Common myeloid progenitor, CD34-positive (primary cell): ENCODE results near the gene PKDCC.

Experiments used
- CTCF ChIA-PET: fragments of 350-600 bp; sonication (Branson Sonifier 250); formaldehyde crosslinking; loops from one replicate; lab custom pipeline; 2021; ENCODE audit warnings: antibody characterized with exemption; lab: Charles Lee
- POLR2A ChIA-PET: fragments of 350-600 bp; sonication (Branson Sonifier 250); formaldehyde crosslinking; loops from one replicate; lab custom pipeline; 2021; ENCODE audit warnings: antibody characterized with exemption; lab: Charles Lee
- DNase-seq, 3 donors: peaks; one replicate each; pipeline versions ENCODE4 v3.0.0 to v3.0.0-alpha.2; 2013
- H3K27ac ChIP-seq, 2 experiments: 1 replicate in 1 of 2; 2 replicates in 1 of 2; pipeline ENCODE4 v1.7.0; 2013; ENCODE audit warnings: inconsistent platforms in 2 of 2, low read length in 2 of 2, mild to moderate bottlenecking in 2 of 2, low read depth in 1 of 2, moderate library complexity in 1 of 2; ENCODE audit not compliant: severe bottlenecking in 2 of 2, insufficient read depth in 1 of 2, poor library complexity in 1 of 2
- H3K27me3 ChIP-seq, 5 experiments: replicated peaks in 2 of 5; 1 replicate in 3 of 5; 2 replicates in 2 of 5; pipeline versions ENCODE4 v1.6.1 to v1.7.0; 2013; ENCODE audit warnings: low read length in 4 of 5, mild to moderate bottlenecking in 2 of 5, moderate library complexity in 2 of 5, inconsistent platforms in 1 of 5; ENCODE audit not compliant: insufficient read depth in 5 of 5, control insufficient read depth in 4 of 5
- H3K36me3 ChIP-seq, 4 experiments: 1 replicate in 2 of 4; 2 replicates in 2 of 4; pipeline versions ENCODE4 v1.6.1 to v1.7.0; 2013; ENCODE audit warnings: low read length in 3 of 4, control low read depth in 1 of 4, mild to moderate bottlenecking in 1 of 4; ENCODE audit not compliant: control insufficient read depth in 4 of 4, insufficient read depth in 4 of 4
- H3K4me1 ChIP-seq, 4 experiments: 1 replicate in 3 of 4; 2 replicates in 1 of 4; pipeline versions ENCODE4 v1.6.1 to v1.7.1; 2013; ENCODE audit warnings: low read length in 3 of 4, mild to moderate bottlenecking in 3 of 4, control low read depth in 1 of 4, inconsistent platforms in 1 of 4, moderate library complexity in 1 of 4; ENCODE audit not compliant: control insufficient read depth in 4 of 4, insufficient read depth in 4 of 4; ENCODE audit errors: control extremely low read depth in 1 of 4
- H3K4me3 ChIP-seq, 7 experiments: 1 replicate in 4 of 7; 2 replicates in 3 of 7; pipeline versions ENCODE4 v1.5.1 to v1.7.0; 2013; ENCODE audit warnings: mild to moderate bottlenecking in 7 of 7, low read length in 6 of 7, moderate library complexity in 6 of 7, inconsistent platforms in 2 of 7, low read depth in 2 of 7, control low read depth in 1 of 7; ENCODE audit not compliant: insufficient read depth in 4 of 7, control insufficient read depth in 1 of 7; ENCODE audit errors: extremely low read depth in 1 of 7
- H3K9me3 ChIP-seq, 5 experiments: 1 replicate in 4 of 5; 2 replicates in 1 of 5; pipeline versions ENCODE4 v1.6.1 to v1.7.1; 2013; ENCODE audit warnings: low read length in 4 of 5, mild to moderate bottlenecking in 2 of 5, inconsistent platforms in 1 of 5, low read depth in 1 of 5, moderate library complexity in 1 of 5; ENCODE audit not compliant: control insufficient read depth in 4 of 5, insufficient read depth in 2 of 5; ENCODE audit errors: control extremely low read depth in 1 of 5
- WGBS: methylation state at CpG from one replicate; pipeline ENCODE4 v1.1.5; 2013; ENCODE audit not compliant: insufficient coverage; 5-methylcytosine and 5-hydroxymethylcytosine counted together

The PKDCC gene

DNA sequence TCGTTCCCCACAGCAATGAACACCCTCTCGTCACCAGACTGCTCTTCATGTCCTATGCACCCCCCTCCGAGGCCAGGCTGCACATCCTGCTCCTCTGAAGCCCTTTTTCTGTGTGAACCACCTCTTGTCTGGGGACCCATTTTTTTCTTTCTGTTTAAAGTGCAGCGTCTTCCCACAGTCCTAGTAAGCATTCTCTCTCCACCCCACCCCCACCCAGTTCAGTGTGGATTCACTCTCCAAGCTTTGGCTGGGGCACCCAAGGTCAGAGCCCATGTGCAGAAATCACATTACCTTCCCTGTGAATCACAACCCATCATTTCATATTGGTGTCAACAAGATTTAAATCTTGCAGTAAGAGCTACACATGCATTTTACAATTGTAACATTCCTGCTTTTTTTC lies 26.4 kb upstream of the PKDCC start:
- Histone ChIP-seq H3K27ac (no peak overlapping the region), H3K4me1 (no peaks in the 10 kb centered on the region), H3K27me3 (peaks cover 0 to 4% (median 0%) of the 10 kb centered on the region in 5 experiments), H3K4me3 (no peak overlapping the region), H3K9me3 (peaks cover 0 to 4% (median 0%) of the 10 kb centered on the region in 5 experiments), H3K36me3 (no peaks in the 10 kb centered on the region)
- WGBS, result 86% methylated on average over 4 of the region's 4 CpGs
- no peak for DNase-seq
- ChIA-PET POLR2A (no interaction called here), CTCF (no interaction called here)

DNA sequence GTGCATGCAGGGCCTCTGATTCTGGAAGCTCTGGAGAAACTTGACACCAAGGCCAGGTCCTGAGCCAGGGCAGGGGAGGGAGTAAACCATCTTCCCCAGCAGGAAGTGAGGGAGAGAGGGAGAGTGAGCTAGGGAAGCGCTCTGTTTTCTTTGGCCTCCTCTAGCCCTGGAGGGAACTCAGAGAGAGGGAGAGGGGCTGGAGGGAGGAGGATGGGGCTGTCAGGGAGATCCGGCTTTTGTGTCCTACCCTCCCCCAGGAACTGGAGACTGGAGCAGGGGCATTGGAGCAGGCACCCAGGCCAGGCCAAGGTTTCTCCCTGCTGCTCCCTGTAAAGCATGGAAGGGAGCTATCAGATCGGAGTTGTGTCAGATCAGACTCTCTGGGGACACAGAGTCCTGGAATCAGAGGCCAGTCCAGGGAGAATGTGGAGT lies 22.7 kb upstream of the PKDCC start:
- Histone ChIP-seq H3K27ac (no peak overlapping the region), H3K36me3 (no peaks in the 10 kb centered on the region), H3K27me3 (peaks cover 0 to 4% (median 0%) of the 10 kb centered on the region in 5 experiments), H3K4me3 (no peak overlapping the region), H3K4me1 (peaks cover 0 to 13% (median 9%) of the 10 kb centered on the region in 4 experiments), H3K9me3 (peaks cover 0 to 4% (median 0%) of the 10 kb centered on the region in 5 experiments)
- 100% methylated on average over 2 of the region's 3 CpGs for WGBS
- no peak for DNase-seq
- ChIA-PET CTCF (no interaction called here), POLR2A (no interaction called here)

DNA sequence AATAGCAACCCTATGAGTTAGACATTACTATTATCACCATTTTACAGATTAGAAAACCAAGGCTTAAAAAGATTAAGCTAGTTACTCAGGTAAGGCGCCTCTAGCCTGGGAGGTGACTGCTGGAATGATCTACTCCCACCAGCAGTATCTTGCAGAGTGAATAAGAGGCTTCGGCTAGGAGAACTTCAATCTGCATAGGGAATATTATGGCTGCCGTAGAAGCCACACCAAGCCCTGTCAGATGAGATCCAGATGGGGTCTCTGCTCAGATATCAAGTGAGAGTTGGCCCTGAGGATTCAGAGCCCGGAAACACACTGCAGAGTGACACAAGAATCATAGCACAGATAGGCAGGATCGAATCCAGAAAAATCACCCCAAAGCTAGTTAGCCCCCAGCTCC lies 21.5 kb upstream of the PKDCC start:
- Histone ChIP-seq H3K9me3 (peaks cover 0 to 4% (median 0%) of the 10 kb centered on the region in 5 experiments), H3K36me3 (no peaks in the 10 kb centered on the region), H3K4me1 (peaks cover 0 to 13% (median 9%) of the 10 kb centered on the region in 4 experiments), H3K27ac (no peak overlapping the region), H3K4me3 (no peak overlapping the region), H3K27me3 (peaks cover 0 to 4% (median 0%) of the 10 kb centered on the region in 5 experiments)
- no peak for DNase-seq
- WGBS, result 100% methylated on average over 5 of the region's 5 CpGs
- ChIA-PET CTCF (no interaction called here), POLR2A (no interaction called here)

DNA sequence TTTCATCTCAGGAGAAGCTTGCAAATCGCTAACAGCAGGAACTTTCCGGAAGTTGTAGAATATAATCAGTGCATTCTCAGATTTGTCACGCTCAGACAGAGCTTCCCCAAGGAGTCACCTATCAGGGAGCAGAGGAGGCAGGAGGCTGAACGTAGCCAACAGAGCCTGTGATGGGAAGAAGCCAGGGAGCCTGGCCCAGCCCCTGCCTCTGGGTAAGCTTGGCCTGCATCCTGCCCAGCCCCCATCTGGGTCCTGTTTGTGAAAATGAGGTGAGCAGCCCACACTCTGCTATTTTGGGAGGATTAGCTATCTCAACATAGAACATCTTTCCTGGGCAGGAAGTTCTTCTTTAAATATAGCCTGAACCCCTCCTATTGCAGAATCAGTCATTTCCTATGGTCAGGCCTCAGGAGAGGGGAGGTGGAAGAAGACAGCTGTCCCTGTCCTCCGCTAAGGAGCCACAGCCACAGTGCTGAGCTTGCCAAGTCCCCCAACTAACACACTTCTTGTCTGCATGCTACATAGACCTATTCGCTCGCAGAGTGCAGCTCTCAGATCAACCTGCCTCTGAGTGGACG lies 19.2 kb upstream of the PKDCC start:
- no peak overlapping the region for H3K4me3 ChIP-seq
- no peak overlapping the region for H3K27ac ChIP-seq
- no peak for DNase-seq
- peaks cover 0 to 13% (median 9%) of the 10 kb centered on the region in 4 experiments for H3K4me1 ChIP-seq
- H3K36me3 ChIP-seq, result no peaks in the 10 kb centered on the region
- H3K27me3 ChIP-seq, result peaks cover 0 to 5% (median 1%) of the 10 kb centered on the region in 5 experiments
- WGBS, result 72% methylated on average over 7 of the region's 8 CpGs
- ChIA-PET CTCF (interaction anchor here (0.6 to 2.1 kb wide), 2 partner anchors 10 to 12 kb away, joined by 3 to 5 read pairs; no protein-coding TSS in a partner anchor), POLR2A (no interaction called here)
- H3K9me3 ChIP-seq, result no peaks in the 10 kb centered on the region

DNA sequence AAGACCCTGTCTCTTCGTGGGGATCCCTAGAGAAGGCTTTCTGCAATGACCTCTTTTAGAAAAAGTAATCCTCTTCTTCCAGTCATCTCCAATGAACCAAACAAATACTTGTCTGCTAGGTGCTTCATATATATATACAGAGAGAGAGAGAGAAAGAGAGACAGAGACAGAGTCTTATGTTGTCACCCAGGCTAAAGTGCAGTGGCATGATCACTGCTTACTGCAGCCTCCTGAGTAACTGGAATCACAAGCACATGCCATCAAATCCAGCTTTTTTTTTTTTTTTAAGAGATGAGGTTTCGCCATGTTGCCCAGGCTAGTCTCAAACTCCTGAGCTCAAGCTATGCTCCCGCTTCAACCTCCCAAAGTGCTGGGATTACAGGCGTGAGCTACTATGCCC lies 18.6 kb upstream of the PKDCC start:
- H3K36me3 ChIP-seq, result no peaks in the 10 kb centered on the region
- no peak overlapping the region for H3K27ac ChIP-seq
- H3K27me3 ChIP-seq, result peaks cover 0 to 5% (median 1%) of the 10 kb centered on the region in 5 experiments
- H3K9me3 ChIP-seq, result no peaks in the 10 kb centered on the region
- H3K4me1 ChIP-seq, result peaks cover 0 to 13% (median 9%) of the 10 kb centered on the region in 4 experiments
- no peak overlapping the region for H3K4me3 ChIP-seq
- CTCF ChIA-PET, result interaction anchor here (2.1 kb wide), 1 partner anchor 11 kb away, joined by 5 read pairs; no protein-coding TSS in a partner anchor
- POLR2A ChIA-PET, result no interaction called here
- 100% methylated on average over 2 of the region's 4 CpGs for WGBS
- DNase-seq, result no peak

DNA sequence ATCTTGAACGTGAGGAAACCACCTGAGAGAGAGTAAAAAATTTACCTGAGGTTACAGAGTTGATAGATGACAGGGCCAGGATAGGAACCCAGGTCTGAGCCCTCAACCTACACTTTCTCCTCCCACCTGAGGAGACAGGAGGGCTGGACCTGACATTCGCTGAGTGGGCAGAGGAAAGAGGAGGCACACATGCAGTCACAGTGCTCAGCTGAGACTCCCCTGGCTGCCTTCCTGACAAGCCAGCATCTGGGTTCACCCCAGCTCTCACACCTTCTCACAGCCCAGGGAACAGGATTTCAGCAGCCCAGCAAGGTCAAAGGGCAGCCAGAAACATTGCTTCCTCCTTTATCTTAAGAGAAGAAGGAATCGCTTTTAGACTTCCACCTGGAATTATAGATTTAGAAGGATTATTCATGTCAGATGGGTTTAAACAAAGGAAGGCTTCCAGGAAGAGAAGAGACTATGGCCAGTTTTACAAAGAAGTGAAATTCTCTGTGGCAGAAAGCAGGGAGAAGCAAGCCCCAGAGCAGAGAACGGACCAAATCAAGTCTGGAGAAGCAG lies 18.1 kb upstream of the PKDCC start:
- Histone ChIP-seq H3K36me3 (no peaks in the 10 kb centered on the region), H3K4me1 (peaks cover 0 to 13% (median 9%) of the 10 kb centered on the region in 4 experiments), H3K9me3 (no peaks in the 10 kb centered on the region), H3K27ac (no peak overlapping the region), H3K4me3 (no peak overlapping the region), H3K27me3 (peaks cover 0 to 5% (median 1%) of the 10 kb centered on the region in 5 experiments)
- POLR2A ChIA-PET, result no interaction called here
- DNase-seq, result no peak
- CTCF ChIA-PET, result no interaction called here
- 96% methylated on average over 4 of the region's 4 CpGs for whole genome bisulfite sequencing

DNA sequence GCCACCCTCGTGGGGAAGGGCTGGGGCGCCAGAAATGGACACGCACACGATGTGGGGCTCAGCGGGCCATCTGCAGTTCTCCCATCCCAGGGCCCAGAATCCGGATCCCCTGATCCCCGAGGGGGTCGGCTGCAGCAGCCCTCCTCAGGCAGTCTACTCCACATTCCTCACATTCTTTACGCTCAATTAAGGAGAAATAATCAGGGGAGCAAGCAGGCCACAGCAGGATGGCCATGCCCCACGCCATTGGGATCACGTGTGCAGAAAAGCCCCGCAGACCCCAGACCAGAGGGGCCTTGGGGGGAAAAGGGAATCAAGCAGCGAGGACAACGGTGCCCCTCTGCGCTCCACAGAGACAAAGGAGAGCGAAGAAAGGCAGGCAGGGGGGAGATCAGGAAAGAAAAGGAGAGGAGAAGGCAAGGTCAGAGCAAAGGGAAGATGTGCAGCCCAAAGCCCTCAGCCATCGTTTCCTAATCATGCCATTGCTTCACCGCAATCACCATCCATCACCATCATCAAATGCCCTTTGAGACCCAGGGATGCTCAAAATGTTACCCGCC lies 17.5 kb upstream of the PKDCC start:
- H3K36me3 ChIP-seq, result no peaks in the 10 kb centered on the region
- DNase-seq, result no peak
- H3K4me3 ChIP-seq, result no peak overlapping the region
- peaks cover 0 to 5% (median 1%) of the 10 kb centered on the region in 5 experiments for H3K27me3 ChIP-seq
- no peaks in the 10 kb centered on the region for H3K9me3 ChIP-seq
- peaks cover 0 to 13% (median 9%) of the 10 kb centered on the region in 4 experiments for H3K4me1 ChIP-seq
- WGBS, result 88% methylated on average over 14 of the region's 19 CpGs
- CTCF ChIA-PET, result no interaction called here
- POLR2A ChIA-PET, result no interaction called here
- H3K27ac ChIP-seq, result no peak overlapping the region
